ENCODE data around the gene NFASC. TPM values are rescaled to one million over a fixed set of nuclear protein-coding genes. Genes with fewer than 3 reads are reported as not detected.

Gene NFASC
- total RNA-seq, 1 donor from 2014 or later, result 11.1 TPM

GRCh38 chr1:205041001-205041715 lies 170.5 kb downstream of the NFASC start:
- ATAC-seq (ENCODE audit: poor library complexity) (no peak), DNase-seq (no peak)
- intact Hi-C loops (cut with DNase I), result no loop called here

- DNase-seq (no peak), ATAC-seq (ENCODE audit: poor library complexity) (no peak)
- intact Hi-C loops (cut with DNase I), result no loop called here
Measured at GRCh38 chr1:205041998-205042910, 171.6 kb downstream of the NFASC start.

GRCh38 chr1:205042911-205043806 lies 172.5 kb downstream of the NFASC start, which contains the start of gene CNTN2:
CNTN2 (plus strand) TSS chr1:205043212; CDS start chr1:205053186, 9,974 bp downstream.
- intact Hi-C loops (cut with DNase I), result no loop called here
- ATAC-seq (ENCODE audit: poor library complexity) (no peak), DNase-seq (no peak)

- ATAC-seq (ENCODE audit: poor library complexity), result no peak
- intact Hi-C loops (cut with DNase I), result no loop called here
- no peak for DNase-seq
Measured at GRCh38 chr1:205043866-205044265, 173.2 kb downstream of the NFASC start.

- ATAC-seq (ENCODE audit: poor library complexity), result no peak
- DNase-seq, result no peak
- intact Hi-C loops (cut with DNase I), result no loop called here
Measured at GRCh38 chr1:205044741-205045140, 174.1 kb downstream of the NFASC start.

- intact Hi-C loops (cut with DNase I), result no loop called here
- no peak for DNase-seq
- no peak for ATAC-seq (ENCODE audit: poor library complexity)
Measured at GRCh38 chr1:205045146-205045545, 174.5 kb downstream of the NFASC start.

GRCh38 chr1:205046870-205047269 lies 176.2 kb downstream of the NFASC start:
- DNase-seq (no peak), ATAC-seq (ENCODE audit: poor library complexity) (no peak)
- intact Hi-C loops (cut with DNase I), result no loop called here

- no peak for DNase-seq
- ATAC-seq (ENCODE audit: poor library complexity), result no peak
- intact Hi-C loops (cut with DNase I), result no loop called here
Measured at GRCh38 chr1:205047764-205048231, 177.1 kb downstream of the NFASC start.

GRCh38 chr1:205048382-205048781 lies 177.7 kb downstream of the NFASC start:
- peak; percentile 40 for ATAC-seq (ENCODE audit: poor library complexity)
- intact Hi-C loops (cut with DNase I), result no loop called here
- DNase-seq, result no peak

GRCh38 chr1:205049479-205049878 lies 178.8 kb downstream of the NFASC start:
- ATAC-seq (ENCODE audit: poor library complexity) (peak; percentile 81), DNase-seq (no peak)
- intact Hi-C loops (cut with DNase I), result no loop called here

- DNase-seq (no peak), ATAC-seq (ENCODE audit: poor library complexity) (no peak)
- intact Hi-C loops (cut with DNase I), result no loop called here
Measured at GRCh38 chr1:205052690-205053089, 182.0 kb downstream of the NFASC start.

- ATAC-seq (ENCODE audit: poor library complexity) (no peak), DNase-seq (no peak)
- intact Hi-C loops (cut with DNase I), result no loop called here
Measured at GRCh38 chr1:205053296-205053695, 182.6 kb downstream of the NFASC start.

- intact Hi-C loops (cut with DNase I), result no loop called here
- DNase-seq (no peak), ATAC-seq (ENCODE audit: poor library complexity) (no peak)
Measured at GRCh38 chr1:205054013-205054412, 183.4 kb downstream of the NFASC start.

- intact Hi-C loops (cut with DNase I), result no loop called here
- DNase-seq, result no peak
- no peak for ATAC-seq (ENCODE audit: poor library complexity)
Measured at GRCh38 chr1:205056188-205056611, 185.5 kb downstream of the NFASC start.

GRCh38 chr1:205056956-205057568 lies 186.4 kb downstream of the NFASC start:
- no peak for DNase-seq
- intact Hi-C loops (cut with DNase I), result no loop called here
- no peak for ATAC-seq (ENCODE audit: poor library complexity)

GRCh38 chr1:205057808-205058575 lies 187.3 kb downstream of the NFASC start:
- intact Hi-C loops (cut with DNase I), result no loop called here
- ATAC-seq (ENCODE audit: poor library complexity) (no peak), DNase-seq (no peak)

- ATAC-seq (ENCODE audit: poor library complexity), result no peak
- intact Hi-C loops (cut with DNase I), result no loop called here
- no peak for DNase-seq
Measured at GRCh38 chr1:205058853-205059252, 188.2 kb downstream of the NFASC start.

- no peak for DNase-seq
- no peak for ATAC-seq (ENCODE audit: poor library complexity)
- intact Hi-C loops (cut with DNase I), result loop anchor here (2.0 kb wide), 1 partner anchor 69 kb away; no protein-coding TSS in a partner anchor
Measured at GRCh38 chr1:205059660-205060059, 189.0 kb downstream of the NFASC start.

All from Right ventricle myocardium superior (tissue), 1 donor.